H9 (cell line): ENCODE data around the gene TMEM117. TPM values are rescaled to one million over a fixed set of nuclear protein-coding genes. Genes with fewer than 3 reads are reported as not detected.

Source experiments
- DNase-seq: peaks from one replicate; pipeline ENCODE4 v3.0.0-alpha.2; 2017
- H2AFZ ChIP-seq: one replicate; pipeline ENCODE4 v1.6.1; 2013; ENCODE audit warnings: mild to moderate bottlenecking, low read length, control low read depth, moderate library complexity
- H2AK5ac ChIP-seq: 2 replicates; pipeline ENCODE4 v1.6.1; 2013; ENCODE audit warnings: low read length, control low read depth, mixed read lengths; ENCODE audit not compliant: insufficient read length
- H2BK120ac ChIP-seq: one replicate; pipeline ENCODE4 v1.6.1; 2013; ENCODE audit warnings: low read depth, mild to moderate bottlenecking, low read length, control low read depth, inconsistent platforms; ENCODE audit not compliant: poor library complexity, severe bottlenecking
- H2BK12ac ChIP-seq: 2 replicates; pipeline ENCODE4 v1.6.1; 2013; ENCODE audit warnings: low read length, control low read depth, mixed read lengths, low read depth; ENCODE audit not compliant: insufficient read length
- H2BK15ac ChIP-seq: 2 replicates; pipeline ENCODE4 v1.6.1; 2013; ENCODE audit warnings: low read depth, low read length, control low read depth
- H2BK20ac ChIP-seq: one replicate; pipeline ENCODE4 v1.6.1; 2013; ENCODE audit warnings: low read depth, mild to moderate bottlenecking, low read length, control low read depth, inconsistent platforms; ENCODE audit not compliant: poor library complexity, severe bottlenecking
- H2BK5ac ChIP-seq: 2 replicates; pipeline ENCODE4 v1.6.1; 2013; ENCODE audit warnings: low read length, control low read depth, mixed read lengths; ENCODE audit not compliant: insufficient read length
- H3K14ac ChIP-seq: 2 replicates; pipeline ENCODE4 v1.6.1; 2013; ENCODE audit warnings: low read length, control low read depth; ENCODE audit not compliant: insufficient read depth
- H3K18ac ChIP-seq: 2 replicates; pipeline ENCODE4 v1.6.1; 2013; ENCODE audit warnings: low read depth, mild to moderate bottlenecking, mixed read lengths, low read length, control low read depth; ENCODE audit not compliant: insufficient read length
- H3K23ac ChIP-seq: 2 replicates; pipeline ENCODE4 v1.6.1; 2013; ENCODE audit warnings: low read length, control low read depth, mixed read lengths, low read depth; ENCODE audit not compliant: insufficient read length
- H3K23me2 ChIP-seq: 2 replicates; pipeline ENCODE4 v1.6.1; 2013; ENCODE audit warnings: low read depth, mild to moderate bottlenecking, mixed read lengths, low read length, control low read depth; ENCODE audit not compliant: insufficient read length, poor library complexity, severe bottlenecking
- H3K27ac ChIP-seq: 2 replicates; pipeline ENCODE4 v1.5.1; 2013; ENCODE audit warnings: low read length, control low read depth, mixed read lengths, low read depth; ENCODE audit not compliant: insufficient read length
- H3K27me3 ChIP-seq: 2 replicates; pipeline ENCODE4 v1.6.1; 2013; ENCODE audit warnings: low read length, control low read depth, inconsistent platforms; ENCODE audit not compliant: insufficient read depth
- H3K4ac ChIP-seq: 2 replicates; pipeline ENCODE4 v1.6.1; 2013; ENCODE audit warnings: low read depth, mild to moderate bottlenecking, control low read depth, inconsistent platforms, low read length, moderate library complexity
- H3K4me1 ChIP-seq: 2 replicates; pipeline ENCODE4 v1.6.1; 2013; ENCODE audit warnings: low read length, control low read depth, inconsistent platforms; ENCODE audit not compliant: insufficient read depth
- H3K4me2 ChIP-seq: 2 replicates; pipeline ENCODE4 v1.6.1; 2013; ENCODE audit warnings: low read length, control low read depth, mixed read lengths; ENCODE audit not compliant: insufficient read length, insufficient read depth
- H3K56ac ChIP-seq: 2 replicates; pipeline ENCODE4 v1.6.1; 2013; ENCODE audit warnings: low read depth, mild to moderate bottlenecking, mixed read lengths, low read length, control low read depth; ENCODE audit not compliant: insufficient read length
- H3K79me1 ChIP-seq: 2 replicates; pipeline ENCODE4 v1.6.1; 2013; ENCODE audit warnings: low read depth, mild to moderate bottlenecking, moderate library complexity, low read length, control low read depth, inconsistent platforms; ENCODE audit not compliant: insufficient read depth, poor library complexity, severe bottlenecking
- H3K79me2 ChIP-seq: 2 replicates; pipeline ENCODE4 v1.6.1; 2013; ENCODE audit warnings: low read length, control low read depth, inconsistent platforms; ENCODE audit not compliant: insufficient read depth
- H3K9ac ChIP-seq: 2 replicates; pipeline ENCODE4 v1.6.1; 2013; ENCODE audit warnings: low read length, control low read depth, mixed read lengths; ENCODE audit not compliant: insufficient read length; ENCODE audit errors: extremely low read depth
- H3K9me3 ChIP-seq: one replicate; pipeline ENCODE4 v1.6.1; 2013; ENCODE audit warnings: low read depth, low read length, inconsistent platforms; ENCODE audit not compliant: control insufficient read depth
- H3T11ph ChIP-seq: one replicate; pipeline ENCODE4 v1.6.1; 2013; ENCODE audit warnings: mild to moderate bottlenecking, low read length, control low read depth, inconsistent platforms
- H4K20me1 ChIP-seq: one replicate; pipeline ENCODE4 v1.6.1; 2013; ENCODE audit not compliant: control insufficient read depth, insufficient read length, insufficient read depth
- H4K5ac ChIP-seq: 2 replicates; pipeline ENCODE4 v1.6.1; 2013; ENCODE audit warnings: low read depth, mild to moderate bottlenecking, mixed read lengths, low read length, control low read depth; ENCODE audit not compliant: insufficient read length
- H4K8ac ChIP-seq: replicated peaks from 2 replicates; pipeline ENCODE4 v1.6.1; 2013; ENCODE audit warnings: low read length, control low read depth, mixed read lengths, low read depth; ENCODE audit not compliant: insufficient read length
- H4K91ac ChIP-seq: 2 replicates; pipeline ENCODE4 v1.6.1; 2013; ENCODE audit warnings: low read depth, mild to moderate bottlenecking, moderate library complexity, mixed read lengths, low read length, control low read depth; ENCODE audit not compliant: insufficient read length
- H3K27ac Mint-ChIP-seq, 3 experiments: 2 replicates in 2 of 3; 3 replicates in 1 of 3; pipeline ENCODE4 v1.8.0; 2020 to 2021; ENCODE audit warnings: mixed read lengths in 3 of 3, mild to moderate bottlenecking in 1 of 3, moderate library complexity in 1 of 3
- H3K27me3 Mint-ChIP-seq: 2 replicates; pipeline ENCODE4 v1.8.0; 2021; ENCODE audit warnings: low read depth, mild to moderate bottlenecking, moderate library complexity, mixed read lengths
- H3K36me3 Mint-ChIP-seq, 3 experiments: 2 replicates in 2 of 3; 3 replicates in 1 of 3; pipeline ENCODE4 v1.8.0; 2020 to 2021; ENCODE audit warnings: low read depth in 3 of 3, mixed read lengths in 3 of 3; ENCODE audit not compliant: insufficient read depth in 1 of 3
- H3K4me1 Mint-ChIP-seq, 2 experiments: 2 replicates each; pipeline ENCODE4 v1.8.0; 2020; ENCODE audit warnings: mixed read lengths in 2 of 2
- H3K4me3 Mint-ChIP-seq, 2 experiments: 2 replicates in 1 of 2; 3 replicates in 1 of 2; pipeline ENCODE4 v1.8.0; 2020 to 2021; ENCODE audit warnings: mild to moderate bottlenecking in 2 of 2, mixed read lengths in 2 of 2, moderate library complexity in 1 of 2
- H3K9me3 Mint-ChIP-seq, 2 experiments: 2 replicates in 1 of 2; 3 replicates in 1 of 2; pipeline ENCODE4 v1.8.0; 2020; ENCODE audit warnings: mild to moderate bottlenecking in 2 of 2, mixed read lengths in 2 of 2, moderate library complexity in 1 of 2
- WGBS: extraction: QIAGEN DNeasy Blood & Tissue Kit; methylation state at CpG from one replicate; pipeline ENCODE4 v1.1.7; 2013; ENCODE audit warnings: missing lambda C conversion rate, low lambda C conversion rate, mixed read lengths; ENCODE audit not compliant: insufficient read length; ENCODE audit errors: extremely low coverage; 5-methylcytosine and 5-hydroxymethylcytosine counted together
- total RNA-seq: library from RNA; stranded (reverse); gene quantifications from 2 replicates; pipeline ENCODE4 v1.2.1, GENCODE V29; 2021
- TF ChIP-seq, protein P1 (sequence below): fragments of 200-600 bp; sonication (generic); conservative IDR thresholded peaks from 3 replicates; pipeline ENCODE4 v1.8.0; 2021; ENCODE audit warnings: antibody characterized with exemption, mild to moderate bottlenecking

TMEM117 gene
- total RNA-seq, 1 experiment from 2014 or later: 1.7 TPM

DNA sequence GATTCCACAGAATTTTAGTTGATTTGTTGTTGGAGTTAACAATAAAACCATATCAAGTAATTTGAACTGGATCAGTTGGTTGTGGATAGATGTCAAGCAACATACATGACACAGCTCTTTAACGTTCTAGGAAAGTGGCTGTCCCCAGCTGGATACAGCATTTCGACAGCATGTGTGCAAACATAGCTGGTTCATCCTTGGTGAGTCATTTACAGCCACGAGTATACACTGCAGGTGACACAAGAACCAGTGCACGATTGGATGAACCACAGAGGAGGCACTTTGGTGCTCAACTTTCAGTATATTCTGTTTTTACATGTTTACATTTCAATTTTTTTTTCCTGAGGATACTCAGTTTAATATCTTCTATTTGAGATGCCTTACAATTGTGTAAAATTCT is 242.4 kb downstream of the TMEM117 start:
- H3K9me3 Mint-ChIP-seq: no peaks in the 10 kb centered on the region
- no peak overlapping the region for H3K23ac ChIP-seq
- H3T11ph ChIP-seq: no peak overlapping the region
- no peak overlapping the region for H3K4ac ChIP-seq
- DNase-seq: no peak
- no peak overlapping the region for H3K56ac ChIP-seq
- H3K23me2 ChIP-seq: no peaks in the 10 kb centered on the region
- no peak overlapping the region for H3K27ac ChIP-seq
- no peak overlapping the region for H3K4me2 ChIP-seq
- no peak overlapping the region for H4K91ac ChIP-seq
- H2BK15ac ChIP-seq: no peak overlapping the region
- H2AFZ ChIP-seq: no peak overlapping the region
- no peak overlapping the region for H2BK12ac ChIP-seq
- no CpG with 5 or more reads among the region's 4 CpGs for WGBS
- peaks cover 0 to 2% (median 0%) of the 10 kb centered on the region in 3 experiments; a peak in 1 of 7 replicates for H3K36me3 Mint-ChIP-seq
- no peak overlapping the region for H2AK5ac ChIP-seq
- H4K5ac ChIP-seq: no peak overlapping the region
- H3K4me1 ChIP-seq: peaks cover 2% of the 10 kb centered on the region; the same call in 1 of the 2 replicates
- no peaks in the 10 kb centered on the region for H3K79me1 ChIP-seq
- no peaks in the 10 kb centered on the region for H3K9me3 ChIP-seq
- no peaks in the 10 kb centered on the region for H3K79me2 ChIP-seq
- H4K20me1 ChIP-seq: no peaks in the 10 kb centered on the region
- H4K8ac ChIP-seq: no peak overlapping the region
- TF ChIP-seq, protein P1, sequence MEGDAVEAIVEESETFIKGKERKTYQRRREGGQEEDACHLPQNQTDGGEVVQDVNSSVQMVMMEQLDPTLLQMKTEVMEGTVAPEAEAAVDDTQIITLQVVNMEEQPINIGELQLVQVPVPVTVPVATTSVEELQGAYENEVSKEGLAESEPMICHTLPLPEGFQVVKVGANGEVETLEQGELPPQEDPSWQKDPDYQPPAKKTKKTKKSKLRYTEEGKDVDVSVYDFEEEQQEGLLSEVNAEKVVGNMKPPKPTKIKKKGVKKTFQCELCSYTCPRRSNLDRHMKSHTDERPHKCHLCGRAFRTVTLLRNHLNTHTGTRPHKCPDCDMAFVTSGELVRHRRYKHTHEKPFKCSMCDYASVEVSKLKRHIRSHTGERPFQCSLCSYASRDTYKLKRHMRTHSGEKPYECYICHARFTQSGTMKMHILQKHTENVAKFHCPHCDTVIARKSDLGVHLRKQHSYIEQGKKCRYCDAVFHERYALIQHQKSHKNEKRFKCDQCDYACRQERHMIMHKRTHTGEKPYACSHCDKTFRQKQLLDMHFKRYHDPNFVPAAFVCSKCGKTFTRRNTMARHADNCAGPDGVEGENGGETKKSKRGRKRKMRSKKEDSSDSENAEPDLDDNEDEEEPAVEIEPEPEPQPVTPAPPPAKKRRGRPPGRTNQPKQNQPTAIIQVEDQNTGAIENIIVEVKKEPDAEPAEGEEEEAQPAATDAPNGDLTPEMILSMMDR: no peak
- no peaks in the 10 kb centered on the region for H3K27me3 Mint-ChIP-seq
- H2BK20ac ChIP-seq: no peak overlapping the region
- H3K27ac Mint-ChIP-seq: no peak overlapping the region
- H2BK120ac ChIP-seq: no peak overlapping the region
- no peak overlapping the region for H3K14ac ChIP-seq
- H3K4me1 Mint-ChIP-seq: peaks cover 4 to 5% of the 10 kb centered on the region in 2 experiments
- no peak overlapping the region for H3K4me3 Mint-ChIP-seq
- H2BK5ac ChIP-seq: no peak overlapping the region
- H3K9ac ChIP-seq: no peak overlapping the region
- H3K27me3 ChIP-seq: no peaks in the 10 kb centered on the region
- H3K18ac ChIP-seq: no peak overlapping the region
